Mucosa of descending colon (tissue), 3 donors: Measurements from ENCODE around the gene ZCWPW1. TPM values are rescaled to one million over a fixed set of nuclear protein-coding genes. Genes with fewer than 3 reads are reported as not detected.
"Not testable (repeated sequence)": the region's sequence is repeated elsewhere in the genome, so short reads cannot be mapped to it uniquely, and the experiment has no call there.

Experiments
- ATAC-seq: fragments of 200-7000 bp; cut with Tn5 transposase; one replicate; pipeline ENCODE4 v1.9.1; 2020; ENCODE audit warnings: mild to moderate bottlenecking, moderate library complexity
- DNase-seq, 3 donors: peaks; one replicate each; pipeline ENCODE4 v3.0.0-alpha.2; 2020
- H3K36me3 ChIP-seq: fragments of 200-600 bp; one replicate; pipeline ENCODE4 v1.8.0; 2021; ENCODE audit warnings: low read depth, mild to moderate bottlenecking
- H3K4me1 ChIP-seq: fragments of 200-600 bp; one replicate; pipeline ENCODE4 v1.8.0; 2021; ENCODE audit warnings: low read depth, mild to moderate bottlenecking
- H3K4me3 ChIP-seq: fragments of 200-600 bp; one replicate; pipeline ENCODE4 v1.8.0; 2021; ENCODE audit warnings: mild to moderate bottlenecking
- H3K9me3 ChIP-seq: fragments of 200-600 bp; one replicate; pipeline ENCODE4 v1.8.0; 2021; ENCODE audit warnings: mild to moderate bottlenecking
- intact Hi-C, 2 donors: fragments of 100-400 bp; cut with DNase I in 1 of 2; cut with micrococcal nuclease in 1 of 2; formaldehyde crosslinking; loops; one replicate each; pipeline versions ENCODE4 v1.11.0 to v1.11.1; 2022; cut with DNase I, micrococcal nuclease
- total RNA-seq, 3 donors: library from RNA; stranded (reverse); fragmentation: NEBNext Ultra II Directional in 2 of 3; extraction: Animal tissue kit (Norgen Biotek cat#: 25700) in 2 of 3; gene quantifications; one replicate each; pipeline versions ENCODE4 v1.2.1 to v1.2.4, GENCODE V29; 2021 to 2023
- TF ChIP-seq, protein P1 (sequence below): fragments of 200-600 bp; IDR thresholded peaks from one replicate; pipeline ENCODE4 v1.8.0; 2022; ENCODE audit warnings: antibody characterized with exemption, mild to moderate bottlenecking
- donor health status: DM: no; HTN: no; CAD: no; lungs with moderate emphysema.
- donor health status: DM: no; HTN: no; CAD: no.
- donor health status: DM: no; HTN: yes; CAD: no.

ZCWPW1 gene
- total RNA-seq, 3 donors from 2014 or later = 1.8 to 6.1 (median 2.3) TPM

DNA sequence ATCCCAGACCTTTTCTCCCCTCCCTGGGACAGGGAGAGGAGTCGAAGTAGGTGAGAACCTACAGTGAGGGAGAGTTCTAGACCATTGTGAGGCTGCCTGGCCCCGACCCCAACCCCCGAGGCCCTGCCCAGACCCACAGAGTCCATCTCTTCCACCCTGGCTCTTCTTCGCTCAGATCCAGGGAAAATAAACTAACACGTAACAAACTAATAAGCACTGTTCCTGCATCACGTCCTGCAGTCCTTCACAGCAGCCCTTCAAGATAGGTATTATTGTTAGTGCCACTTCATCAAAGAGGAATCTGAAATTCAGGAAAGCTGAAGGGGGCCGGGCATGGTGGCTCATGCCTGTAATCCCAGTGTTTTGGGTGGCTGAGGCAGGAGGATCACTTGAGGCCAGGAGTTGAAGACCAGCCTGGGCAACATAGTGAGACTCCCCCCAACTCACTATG lies 35.7 kb upstream of the ZCWPW1 start, which contains the start of gene SPACDR:
Gene SPACDR (minus strand): TSS at position 51 of the 451 bp plus-strand sequence. CDS start 235 bp downstream, outside the sequence.
- intact Hi-C loops = loop anchor here in 1 of 2 donors (5.0 kb wide), 1 partner anchor 98 kb away; no protein-coding TSS in a partner anchor
- no peaks in the 10 kb centered on the region for H3K36me3 ChIP-seq
- ATAC-seq (no peak), DNase-seq (no peak)
- H3K9me3 ChIP-seq = no peaks in the 10 kb centered on the region
- H3K4me3 ChIP-seq = no peak within 1 kb of the TSS
- TF ChIP-seq, protein P1, sequence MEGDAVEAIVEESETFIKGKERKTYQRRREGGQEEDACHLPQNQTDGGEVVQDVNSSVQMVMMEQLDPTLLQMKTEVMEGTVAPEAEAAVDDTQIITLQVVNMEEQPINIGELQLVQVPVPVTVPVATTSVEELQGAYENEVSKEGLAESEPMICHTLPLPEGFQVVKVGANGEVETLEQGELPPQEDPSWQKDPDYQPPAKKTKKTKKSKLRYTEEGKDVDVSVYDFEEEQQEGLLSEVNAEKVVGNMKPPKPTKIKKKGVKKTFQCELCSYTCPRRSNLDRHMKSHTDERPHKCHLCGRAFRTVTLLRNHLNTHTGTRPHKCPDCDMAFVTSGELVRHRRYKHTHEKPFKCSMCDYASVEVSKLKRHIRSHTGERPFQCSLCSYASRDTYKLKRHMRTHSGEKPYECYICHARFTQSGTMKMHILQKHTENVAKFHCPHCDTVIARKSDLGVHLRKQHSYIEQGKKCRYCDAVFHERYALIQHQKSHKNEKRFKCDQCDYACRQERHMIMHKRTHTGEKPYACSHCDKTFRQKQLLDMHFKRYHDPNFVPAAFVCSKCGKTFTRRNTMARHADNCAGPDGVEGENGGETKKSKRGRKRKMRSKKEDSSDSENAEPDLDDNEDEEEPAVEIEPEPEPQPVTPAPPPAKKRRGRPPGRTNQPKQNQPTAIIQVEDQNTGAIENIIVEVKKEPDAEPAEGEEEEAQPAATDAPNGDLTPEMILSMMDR = no peak
- H3K4me1 ChIP-seq = no peaks in the 10 kb centered on the region

DNA sequence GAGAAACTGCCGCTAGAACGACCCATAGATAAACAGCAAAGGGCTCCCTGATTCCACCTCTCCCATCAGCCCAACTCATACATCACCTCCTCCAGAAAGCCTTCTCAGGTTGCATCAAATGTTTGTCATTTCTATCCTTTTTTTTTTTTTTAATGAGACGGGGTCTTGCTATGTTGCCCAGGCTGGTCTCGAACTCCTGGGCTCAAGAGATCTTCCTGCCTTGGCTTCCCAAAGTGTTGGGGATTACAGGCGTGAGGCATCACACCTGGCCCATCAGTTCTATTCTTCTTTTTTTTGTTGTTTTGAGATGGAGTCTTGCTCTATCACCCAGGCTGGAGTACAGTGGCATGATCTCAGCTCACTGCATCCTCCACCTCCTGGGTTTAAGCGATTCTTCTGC lies 28.5 kb upstream of the ZCWPW1 start:
- Histone ChIP-seq H3K4me3 (no peak overlapping the region), H3K36me3 (no peaks in the 10 kb centered on the region), H3K4me1 (no peaks in the 10 kb centered on the region), H3K9me3 (no peaks in the 10 kb centered on the region)
- TF ChIP-seq, protein P1 = no peak
- intact Hi-C loops = no loop called here
- DNase-seq = no peak
- no peak for ATAC-seq

DNA sequence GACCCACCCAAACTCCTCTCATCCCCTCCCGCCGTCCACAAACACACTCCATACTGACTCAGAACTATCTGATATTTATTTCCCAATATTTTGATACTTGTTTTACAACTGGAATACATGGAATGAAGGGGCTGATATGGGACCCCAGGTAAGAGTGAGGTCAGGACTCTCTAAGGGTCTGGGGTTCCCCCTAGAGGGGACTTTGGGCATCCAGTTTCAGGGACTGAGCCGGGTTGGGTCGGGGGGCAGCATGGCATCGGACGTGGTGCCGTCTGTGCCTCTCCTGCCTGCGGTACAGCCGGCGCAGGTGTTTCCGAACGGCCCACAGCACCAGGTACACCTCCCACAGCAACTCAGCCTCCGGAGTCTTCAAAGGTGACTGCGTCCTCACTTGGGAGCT lies 28.1 kb upstream of the ZCWPW1 start:
- intact Hi-C loops = no loop called here
- DNase-seq (no peak), ATAC-seq (no peak)
- Histone ChIP-seq H3K36me3 (no peaks in the 10 kb centered on the region), H3K4me3 (no peak overlapping the region), H3K4me1 (no peaks in the 10 kb centered on the region), H3K9me3 (no peaks in the 10 kb centered on the region)
- TF ChIP-seq, protein P1 = no peak

DNA sequence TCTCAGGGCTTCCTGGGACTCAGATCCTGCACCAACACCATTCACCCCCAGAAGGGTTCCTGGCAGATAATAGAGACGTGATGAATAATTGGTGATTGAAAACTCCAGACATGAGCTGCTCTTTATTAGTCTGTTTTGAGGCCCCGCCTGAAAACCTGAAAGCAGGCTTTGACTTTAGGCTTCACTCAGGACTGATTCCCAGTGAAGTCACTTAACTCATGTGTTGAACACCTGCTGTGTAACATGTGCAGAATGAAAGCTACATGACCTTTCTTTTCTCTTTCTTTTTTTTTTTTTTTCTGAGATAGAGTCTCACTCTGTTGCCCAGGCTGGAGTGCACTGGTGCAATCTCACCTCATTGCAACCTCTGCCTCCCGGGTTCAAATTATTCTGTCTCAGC lies 26.7 kb upstream of the ZCWPW1 start:
- Histone ChIP-seq H3K9me3 (no peaks in the 10 kb centered on the region), H3K4me1 (no peaks in the 10 kb centered on the region), H3K4me3 (no peak overlapping the region), H3K36me3 (no peaks in the 10 kb centered on the region)
- intact Hi-C loops = no loop called here
- TF ChIP-seq, protein P1 = no peak
- DNase-seq (no peak), ATAC-seq (no peak)

DNA sequence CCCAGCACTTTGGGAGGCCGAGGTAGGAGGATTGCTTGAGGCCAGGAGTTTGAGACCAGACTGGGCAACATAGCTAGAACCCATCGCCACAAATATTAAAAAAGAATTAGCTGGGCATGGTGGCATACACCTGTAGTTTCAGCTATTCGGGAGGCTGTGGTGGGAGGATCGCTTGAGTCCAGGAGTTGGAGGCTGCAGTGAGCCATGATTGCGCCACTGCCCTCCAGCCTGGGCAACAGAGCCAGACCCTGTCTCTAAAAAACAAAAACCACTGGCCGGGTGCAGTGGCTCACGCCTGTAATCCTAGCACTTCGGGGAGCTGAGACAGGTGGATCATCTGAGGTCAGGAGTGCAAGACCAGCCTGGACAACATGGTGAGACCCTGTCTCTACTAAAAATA lies 25.4 kb upstream of the ZCWPW1 start:
- H3K9me3 ChIP-seq, H3K36me3 ChIP-seq, DNase-seq, H3K4me3 ChIP-seq, ATAC-seq, H3K4me1 ChIP-seq, intact Hi-C loops: not testable (repeated sequence)

DNA sequence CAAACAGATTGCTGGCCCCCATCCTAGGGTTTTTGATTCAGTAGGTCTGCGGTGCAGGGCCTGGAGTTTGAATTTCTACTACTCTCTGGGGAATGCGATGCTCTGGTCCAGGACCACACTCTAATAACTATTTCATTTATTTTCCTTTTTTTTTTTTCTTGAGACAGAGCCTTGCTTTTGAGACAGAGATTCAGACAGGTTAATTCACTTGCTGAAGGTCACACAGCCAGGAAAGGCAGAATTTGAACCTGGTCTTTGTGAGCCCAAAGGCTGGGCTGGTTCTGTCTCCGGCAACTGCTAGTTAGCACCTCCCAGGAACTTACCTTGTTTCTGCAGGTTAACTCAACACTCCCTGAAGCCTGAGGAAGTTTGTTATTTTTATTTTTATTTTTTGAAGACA lies 24.0 kb upstream of the ZCWPW1 start:
- intact Hi-C loops = no loop called here
- ATAC-seq = no peak

More for the DNA sequence above, 24.0 kb upstream of the ZCWPW1 start:
- TF ChIP-seq, protein P1 = no peak
- Histone ChIP-seq H3K4me1 (no peaks in the 10 kb centered on the region), H3K36me3 (no peaks in the 10 kb centered on the region), H3K4me3 (no peak overlapping the region), H3K9me3 (no peaks in the 10 kb centered on the region)
- DNase-seq = no peak
